GM18909 (cell line): Measurements from ENCODE around the gene HTRA2.
"Not testable (repeated sequence)": the region's sequence is repeated elsewhere in the genome, so short reads cannot be mapped to it uniquely, and the experiment has no call there.

Source experiments
- ATAC-seq: cut with Tn5 transposase; IDR thresholded peaks from one replicate; pipeline ENCODE4 v1.9.1; 2021; ENCODE audit warnings: mild to moderate bottlenecking; ENCODE audit not compliant: unreplicated experiment, poor library complexity

Gene HTRA2

GRCh38 chr2:74529357-74530238, at the start of gene HTRA2, which contains the start of gene AUP1:
Gene HTRA2 (plus strand): TSS chr2:74529933. CDS start chr2:74530007, 74 bp downstream.
Gene AUP1 (minus strand): TSS chr2:74529706. CDS start chr2:74529629, 77 bp downstream.
- peak; percentile 85 for ATAC-seq

- ATAC-seq = no peak
Measured at GRCh38 chr2:74481431-74481830, 48.3 kb upstream of the HTRA2 start.

GRCh38 chr2:74481961-74482800, 47.6 kb upstream of the HTRA2 start:
- peak; percentile 43 for ATAC-seq

- peak; percentile 92 for ATAC-seq
Measured at GRCh38 chr2:74482801-74483674, 46.7 kb upstream of the HTRA2 start, which contains the start of the genes CCDC142 and TTC31. Gene CCDC142 (minus strand): TSS chr2:74482998. CDS start chr2:74482837, 161 bp downstream. Gene TTC31 (plus strand): TSS chr2:74483081. CDS start chr2:74483096, 15 bp downstream.

GRCh38 chr2:74483675-74484164, 46.0 kb upstream of the HTRA2 start:
- ATAC-seq = not testable (repeated sequence)

- no peak for ATAC-seq
Measured at GRCh38 chr2:74486141-74486540, 43.6 kb upstream of the HTRA2 start.

GRCh38 chr2:74488643-74489481, 40.9 kb upstream of the HTRA2 start:
- ATAC-seq = no peak

- ATAC-seq = no peak
Measured at GRCh38 chr2:74489906-74490305, 39.8 kb upstream of the HTRA2 start.

GRCh38 chr2:74491648-74492544, 37.8 kb upstream of the HTRA2 start:
- no peak for ATAC-seq

GRCh38 chr2:74493546-74493945, 36.2 kb upstream of the HTRA2 start:
- no peak for ATAC-seq

GRCh38 chr2:74495440-74495839, 34.3 kb upstream of the HTRA2 start:
- no peak for ATAC-seq

GRCh38 chr2:74496997-74497776, 32.5 kb upstream of the HTRA2 start:
- no peak for ATAC-seq

GRCh38 chr2:74497777-74498499, 31.8 kb upstream of the HTRA2 start:
- no peak for ATAC-seq

- no peak for ATAC-seq
Measured at GRCh38 chr2:74498500-74499266, 31.1 kb upstream of the HTRA2 start.

- no peak for ATAC-seq
Measured at GRCh38 chr2:74499267-74499939, 30.3 kb upstream of the HTRA2 start, which contains the start of gene LBX2. Gene LBX2 (minus strand): TSS chr2:74499603. CDS start chr2:74499537, 66 bp downstream.
